ENCODE data around the gene NES.
A peak's percentile ranks its signal among the peaks of the same experiment; 100 is the strongest.

NES gene

DNA sequence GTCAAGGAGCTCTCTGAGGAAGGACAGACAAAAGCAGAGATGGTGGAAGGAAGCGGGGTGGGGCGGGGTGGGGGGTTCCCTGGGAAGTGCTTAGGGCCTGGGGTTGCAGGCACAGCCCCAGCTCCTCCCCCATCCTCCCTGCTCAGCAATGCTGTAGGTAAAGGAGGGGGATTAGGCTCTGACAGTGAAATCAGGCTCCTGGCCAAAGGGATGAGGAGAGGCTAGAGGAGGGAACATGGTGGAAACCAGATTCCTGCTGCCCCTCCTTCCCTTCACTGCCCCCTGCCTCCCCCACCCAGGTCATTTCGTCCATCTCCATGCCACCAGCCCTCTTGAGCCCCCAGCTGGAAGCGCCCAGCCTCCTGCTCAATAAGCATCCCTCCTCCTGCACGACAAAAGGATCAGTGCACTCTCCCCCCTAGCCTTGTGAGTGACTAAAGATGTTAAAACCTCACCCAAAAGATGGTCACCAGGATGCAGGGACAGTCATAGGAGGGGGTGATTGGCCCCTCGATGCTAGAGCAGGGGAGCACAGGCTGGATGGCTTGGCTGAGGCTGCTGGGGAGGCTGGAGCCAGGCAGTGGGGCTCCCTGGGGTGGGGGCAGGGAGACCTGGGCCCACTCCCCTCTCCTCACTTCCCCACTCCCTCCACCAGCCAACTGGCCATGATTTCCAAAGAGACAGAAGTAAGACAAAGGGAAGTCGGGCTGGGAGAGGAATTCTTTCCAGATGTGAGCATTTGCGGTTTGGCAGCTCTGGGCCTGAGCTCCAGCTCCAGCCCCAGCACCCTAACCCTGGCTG, 30.4 kb upstream of the NES start:
- TF ChIP-seq, protein P1, sequence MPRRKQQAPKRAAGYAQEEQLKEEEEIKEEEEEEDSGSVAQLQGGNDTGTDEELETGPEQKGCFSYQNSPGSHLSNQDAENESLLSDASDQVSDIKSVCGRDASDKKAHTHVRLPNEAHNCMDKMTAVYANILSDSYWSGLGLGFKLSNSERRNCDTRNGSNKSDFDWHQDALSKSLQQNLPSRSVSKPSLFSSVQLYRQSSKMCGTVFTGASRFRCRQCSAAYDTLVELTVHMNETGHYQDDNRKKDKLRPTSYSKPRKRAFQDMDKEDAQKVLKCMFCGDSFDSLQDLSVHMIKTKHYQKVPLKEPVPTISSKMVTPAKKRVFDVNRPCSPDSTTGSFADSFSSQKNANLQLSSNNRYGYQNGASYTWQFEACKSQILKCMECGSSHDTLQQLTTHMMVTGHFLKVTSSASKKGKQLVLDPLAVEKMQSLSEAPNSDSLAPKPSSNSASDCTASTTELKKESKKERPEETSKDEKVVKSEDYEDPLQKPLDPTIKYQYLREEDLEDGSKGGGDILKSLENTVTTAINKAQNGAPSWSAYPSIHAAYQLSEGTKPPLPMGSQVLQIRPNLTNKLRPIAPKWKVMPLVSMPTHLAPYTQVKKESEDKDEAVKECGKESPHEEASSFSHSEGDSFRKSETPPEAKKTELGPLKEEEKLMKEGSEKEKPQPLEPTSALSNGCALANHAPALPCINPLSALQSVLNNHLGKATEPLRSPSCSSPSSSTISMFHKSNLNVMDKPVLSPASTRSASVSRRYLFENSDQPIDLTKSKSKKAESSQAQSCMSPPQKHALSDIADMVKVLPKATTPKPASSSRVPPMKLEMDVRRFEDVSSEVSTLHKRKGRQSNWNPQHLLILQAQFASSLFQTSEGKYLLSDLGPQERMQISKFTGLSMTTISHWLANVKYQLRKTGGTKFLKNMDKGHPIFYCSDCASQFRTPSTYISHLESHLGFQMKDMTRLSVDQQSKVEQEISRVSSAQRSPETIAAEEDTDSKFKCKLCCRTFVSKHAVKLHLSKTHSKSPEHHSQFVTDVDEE (CRISPR knock-in tag; IDR thresholded peaks at IDR 0.05) = 0 out of 2 replicates have a peak, but pooled peaks have one; percentile 11
- TF ChIP-seq, protein P2, sequence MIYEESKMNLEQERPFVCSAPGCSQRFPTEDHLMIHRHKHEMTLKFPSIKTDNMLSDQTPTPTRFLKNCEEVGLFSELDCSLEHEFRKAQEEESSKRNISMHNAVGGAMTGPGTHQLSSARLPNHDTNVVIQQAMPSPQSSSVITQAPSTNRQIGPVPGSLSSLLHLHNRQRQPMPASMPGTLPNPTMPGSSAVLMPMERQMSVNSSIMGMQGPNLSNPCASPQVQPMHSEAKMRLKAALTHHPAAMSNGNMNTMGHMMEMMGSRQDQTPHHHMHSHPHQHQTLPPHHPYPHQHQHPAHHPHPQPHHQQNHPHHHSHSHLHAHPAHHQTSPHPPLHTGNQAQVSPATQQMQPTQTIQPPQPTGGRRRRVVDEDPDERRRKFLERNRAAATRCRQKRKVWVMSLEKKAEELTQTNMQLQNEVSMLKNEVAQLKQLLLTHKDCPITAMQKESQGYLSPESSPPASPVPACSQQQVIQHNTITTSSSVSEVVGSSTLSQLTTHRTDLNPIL (CRISPR knock-in tag; IDR thresholded peaks at IDR 0.05; ENCODE audit: low read depth) = no peak
- TF ChIP-seq ZNF70 (CRISPR knock-in tag; IDR thresholded peaks at IDR 0.05) = 0 out of 2 replicates have a peak, but pooled peaks have one; percentile 31
- no peak for ATAC-seq

DNA sequence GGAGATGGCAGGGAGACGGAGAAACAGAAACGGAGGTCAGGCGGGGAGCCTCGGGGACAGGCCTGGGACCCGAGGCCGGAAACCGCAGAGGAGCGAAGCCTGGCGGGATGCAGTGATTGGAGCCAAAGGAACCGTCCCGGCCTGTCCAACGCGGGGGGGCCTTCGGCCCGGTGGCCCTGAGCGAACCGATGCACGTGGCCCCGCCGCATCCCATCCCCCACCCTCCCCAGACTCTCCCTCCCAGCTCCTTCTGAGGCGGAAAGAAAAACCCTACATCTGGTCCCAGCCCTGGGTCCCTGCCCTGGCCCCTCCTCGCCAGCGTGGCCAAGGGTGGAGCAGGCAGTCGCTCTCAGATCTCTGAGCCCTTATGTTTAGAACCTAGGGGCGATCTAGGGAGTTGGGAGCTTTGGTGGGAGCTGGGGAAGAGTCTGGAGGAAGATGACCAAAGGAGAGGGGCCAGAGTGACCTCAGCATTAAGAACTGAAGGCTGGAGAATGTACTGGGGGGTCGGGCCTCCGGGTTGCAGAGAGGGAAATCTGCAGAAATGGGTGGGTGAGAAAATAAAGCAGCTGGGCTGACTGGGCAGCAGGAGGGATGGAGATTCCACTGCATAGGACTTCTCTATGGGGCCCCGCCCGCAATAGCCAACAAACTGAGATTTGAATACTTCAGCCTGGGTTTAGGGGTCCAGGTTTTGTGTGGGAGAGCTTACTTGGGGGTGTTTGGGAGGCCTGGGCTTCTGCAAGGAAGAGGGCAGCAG, 29.6 kb upstream of the NES start:
- ATAC-seq = no peak
- TF ChIP-seq BACH2 (CRISPR knock-in tag; IDR thresholded peaks at IDR 0.05; ENCODE audit: borderline replicate concordance) = no peak
- TF ChIP-seq ZFP30 (CRISPR knock-in tag; IDR thresholded peaks at IDR 0.05) = no peak
- TF ChIP-seq, protein P3, sequence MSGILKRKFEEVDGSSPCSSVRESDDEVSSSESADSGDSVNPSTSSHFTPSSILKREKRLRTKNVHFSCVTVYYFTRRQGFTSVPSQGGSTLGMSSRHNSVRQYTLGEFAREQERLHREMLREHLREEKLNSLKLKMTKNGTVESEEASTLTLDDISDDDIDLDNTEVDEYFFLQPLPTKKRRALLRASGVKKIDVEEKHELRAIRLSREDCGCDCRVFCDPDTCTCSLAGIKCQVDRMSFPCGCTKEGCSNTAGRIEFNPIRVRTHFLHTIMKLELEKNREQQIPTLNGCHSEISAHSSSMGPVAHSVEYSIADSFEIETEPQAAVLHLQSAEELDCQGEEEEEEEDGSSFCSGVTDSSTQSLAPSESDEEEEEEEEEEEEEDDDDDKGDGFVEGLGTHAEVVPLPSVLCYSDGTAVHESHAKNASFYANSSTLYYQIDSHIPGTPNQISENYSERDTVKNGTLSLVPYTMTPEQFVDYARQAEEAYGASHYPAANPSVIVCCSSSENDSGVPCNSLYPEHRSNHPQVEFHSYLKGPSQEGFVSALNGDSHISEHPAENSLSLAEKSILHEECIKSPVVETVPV (CRISPR knock-in tag; IDR thresholded peaks at IDR 0.05) = no peak
- no peak for TF ChIP-seq TOX (CRISPR knock-in tag; IDR thresholded peaks at IDR 0.05; ENCODE audit: borderline replicate concordance)
- TF ChIP-seq GLIS3 (CRISPR knock-in tag; IDR thresholded peaks at IDR 0.05) = no peak
- TF ChIP-seq ARNTL (CRISPR knock-in tag; IDR thresholded peaks at IDR 0.05; ENCODE audit: borderline replicate concordance, low read depth) = no peak
- no peak for TF ChIP-seq PPARA (CRISPR knock-in tag; IDR thresholded peaks at IDR 0.05; ENCODE audit: borderline replicate concordance)
- no peak for TF ChIP-seq ZNF8 (CRISPR knock-in tag; IDR thresholded peaks at IDR 0.05)
- no peak for TF ChIP-seq RARB (CRISPR knock-in tag; IDR thresholded peaks at IDR 0.05)
- no peak for TF ChIP-seq ZFP3 (CRISPR knock-in tag; IDR thresholded peaks at IDR 0.05)
- TF ChIP-seq SNAI2 (CRISPR knock-in tag; IDR thresholded peaks at IDR 0.05) = no peak
- TF ChIP-seq ESRRG (CRISPR knock-in tag; IDR thresholded peaks at IDR 0.05) = no peak
- TF ChIP-seq ISL1 (CRISPR knock-in tag; IDR thresholded peaks at IDR 0.05) = no peak
- TF ChIP-seq, protein P1 (CRISPR knock-in tag; IDR thresholded peaks at IDR 0.05) = no peak
- TF ChIP-seq, protein P4, sequence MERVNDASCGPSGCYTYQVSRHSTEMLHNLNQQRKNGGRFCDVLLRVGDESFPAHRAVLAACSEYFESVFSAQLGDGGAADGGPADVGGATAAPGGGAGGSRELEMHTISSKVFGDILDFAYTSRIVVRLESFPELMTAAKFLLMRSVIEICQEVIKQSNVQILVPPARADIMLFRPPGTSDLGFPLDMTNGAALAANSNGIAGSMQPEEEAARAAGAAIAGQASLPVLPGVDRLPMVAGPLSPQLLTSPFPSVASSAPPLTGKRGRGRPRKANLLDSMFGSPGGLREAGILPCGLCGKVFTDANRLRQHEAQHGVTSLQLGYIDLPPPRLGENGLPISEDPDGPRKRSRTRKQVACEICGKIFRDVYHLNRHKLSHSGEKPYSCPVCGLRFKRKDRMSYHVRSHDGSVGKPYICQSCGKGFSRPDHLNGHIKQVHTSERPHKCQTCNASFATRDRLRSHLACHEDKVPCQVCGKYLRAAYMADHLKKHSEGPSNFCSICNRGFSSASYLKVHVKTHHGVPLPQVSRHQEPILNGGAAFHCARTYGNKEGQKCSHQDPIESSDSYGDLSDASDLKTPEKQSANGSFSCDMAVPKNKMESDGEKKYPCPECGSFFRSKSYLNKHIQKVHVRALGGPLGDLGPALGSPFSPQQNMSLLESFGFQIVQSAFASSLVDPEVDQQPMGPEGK (CRISPR knock-in tag; IDR thresholded peaks at IDR 0.05; ENCODE audit: borderline replicate concordance) = no peak
